Left colon (tissue), 2 donors: ENCODE data around the gene ANKRD37. TPM values are rescaled to one million over a fixed set of nuclear protein-coding genes. Genes with fewer than 3 reads are reported as not detected.

Experiments
- total RNA-seq, 2 donors: library from RNA; stranded (reverse); fragmentation: NEBNext Ultra II Directional; extraction: Animal tissue kit (Norgen Biotek cat#: 25700); gene quantifications; one replicate each; pipeline ENCODE4 v1.2.1, GENCODE V29; 2021
- donor health status: DM: no; HTN: no; CAD: no.
- donor health status: DM: yes; HTN: yes; CAD: no.

ANKRD37 gene
- total RNA-seq, 2 donors from 2014 or later: 5.0 to 9.1 TPM

Other genes starting within 250 kb of the ANKRD37 start
- 10 to 100 TPM; 13.9 to 14.0 TPM for gene CFAP97, start 192.8 kb upstream of the ANKRD37 start, total RNA-seq
- gene SNX25, start 187.2 kb upstream of the ANKRD37 start, total RNA-seq: 10 to 100 TPM; 10.6 to 24.2 TPM
- gene LRP2BP, start 917 bp upstream of the ANKRD37 start, total RNA-seq: under 1 TPM; 0.40 to 0.70 TPM
- gene UFSP2, start 29.1 kb downstream of the ANKRD37 start, total RNA-seq: 10 to 100 TPM; 20.5 to 26.1 TPM
- 1 to 10 TPM; 2.0 to 2.1 TPM for gene CCDC110, start 74.9 kb downstream of the ANKRD37 start, total RNA-seq
- 10 to 100 TPM in 1 of 2 donors, 1 to 10 TPM in 1; 4.3 to 30.8 TPM for gene PDLIM3, start 138.7 kb downstream of the ANKRD37 start, total RNA-seq